Urothelium cell line (cell line): ENCODE data around the gene BMERB1.
"Not testable (repeated sequence)": the region's sequence is repeated elsewhere in the genome, so short reads cannot be mapped to it uniquely, and the experiment has no call there.

Source experiments
- DNase-seq: peaks from one replicate; pipeline ENCODE4 v3.0.0; 2011; ENCODE audit warnings: low spot score, mixed read lengths
- FAIRE-seq: peaks from 2 replicates; lab custom pipeline; 2011; peaks lifted over from hg19 to GRCh38; lab: Jason Lieb, UNC

Gene BMERB1

GRCh38 chr16:15607221-15607699 lies 172.9 kb downstream of the BMERB1 start:
- DNase-seq, FAIRE-seq: not testable (repeated sequence)

GRCh38 chr16:15607700-15608396 lies 173.5 kb downstream of the BMERB1 start:
- FAIRE-seq (no peak), DNase-seq (no peak)

GRCh38 chr16:15608398-15609285 lies 174.3 kb downstream of the BMERB1 start:
- FAIRE-seq (no peak), DNase-seq (no peak)

GRCh38 chr16:15609286-15609649 lies 174.9 kb downstream of the BMERB1 start:
- no peak for DNase-seq
- FAIRE-seq, result no peak

- DNase-seq (no peak), FAIRE-seq (no peak)
Measured at GRCh38 chr16:15610369-15610871, 176.0 kb downstream of the BMERB1 start.

GRCh38 chr16:15611610-15612009 lies 177.2 kb downstream of the BMERB1 start:
- DNase-seq (no peak), FAIRE-seq (no peak)

- FAIRE-seq, result no peak
- DNase-seq, result peak; percentile 36
Measured at GRCh38 chr16:15613676-15614075, 179.3 kb downstream of the BMERB1 start.

GRCh38 chr16:15616012-15616411 lies 181.6 kb downstream of the BMERB1 start:
- FAIRE-seq, result no peak
- no peak for DNase-seq

GRCh38 chr16:15616475-15617165 lies 182.2 kb downstream of the BMERB1 start:
- FAIRE-seq (no peak), DNase-seq (no peak)

GRCh38 chr16:15617901-15618300 lies 183.5 kb downstream of the BMERB1 start:
- FAIRE-seq, result no peak
- DNase-seq, result peak; percentile 6

- FAIRE-seq, result no peak
- peak; percentile 44 for DNase-seq
Measured at GRCh38 chr16:15618392-15618791, 184.0 kb downstream of the BMERB1 start.

GRCh38 chr16:15620611-15621195 lies 186.3 kb downstream of the BMERB1 start:
- FAIRE-seq (no peak), DNase-seq (no peak)

- DNase-seq (no peak), FAIRE-seq (no peak)
Measured at GRCh38 chr16:15621456-15621855, 187.1 kb downstream of the BMERB1 start.

- DNase-seq (no peak), FAIRE-seq (no peak)
Measured at GRCh38 chr16:15621889-15622288, 187.5 kb downstream of the BMERB1 start.

- FAIRE-seq (no peak), DNase-seq (no peak)
Measured at GRCh38 chr16:15631730-15632409, 197.5 kb downstream of the BMERB1 start.

- no peak for FAIRE-seq
- no peak for DNase-seq
Measured at GRCh38 chr16:15635926-15636325, 201.5 kb downstream of the BMERB1 start.

GRCh38 chr16:15636392-15636873 lies 202.0 kb downstream of the BMERB1 start:
- FAIRE-seq, result no peak

More at GRCh38 chr16:15636392-15636873, 202.0 kb downstream of the BMERB1 start:
- DNase-seq, result no peak
